ENCODE results near the gene OR13J1. TPM values are rescaled to one million over a fixed set of nuclear protein-coding genes. Genes with fewer than 3 reads are reported as not detected.
A peak's percentile ranks its signal among the peaks of the same experiment; 100 is the strongest.
"Not testable (repeated sequence)": the region's sequence is repeated elsewhere in the genome, so short reads cannot be mapped to it uniquely, and the experiment has no call there.

OR13J1 gene
- total RNA-seq, 1 donor from 2014 or later, result not detected

DNA sequence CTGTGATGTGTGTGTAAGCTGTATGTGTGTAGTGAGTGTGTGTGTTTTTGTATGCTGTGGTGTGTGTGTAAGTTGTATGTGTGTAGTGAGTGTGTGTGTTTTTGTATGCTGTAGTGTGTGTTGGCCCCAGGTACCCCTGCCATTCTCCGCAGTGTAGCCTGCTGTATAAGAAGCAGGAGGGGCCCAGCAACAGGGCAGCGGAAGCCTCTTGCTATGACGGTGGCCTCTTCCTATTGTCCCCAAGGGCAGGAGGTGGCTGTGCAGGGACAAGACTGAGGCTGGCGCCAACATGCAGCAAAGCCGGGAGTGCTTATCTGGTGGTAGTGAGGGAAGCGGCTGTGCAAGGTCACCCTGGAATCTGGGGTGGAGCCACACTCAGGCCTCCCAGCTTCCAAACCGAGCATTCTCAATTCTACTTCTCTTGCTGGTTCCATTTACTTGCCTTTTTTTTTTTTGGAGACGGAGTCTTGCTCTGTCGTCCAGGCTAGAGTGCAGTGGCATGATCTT lies 44.2 kb upstream of the OR13J1 start:
- peak overlapping the region; percentile 60 for H3K27ac ChIP-seq
- ATAC-seq (peak; percentile 77), DNase-seq (peak; percentile 72)
- peaks cover 33% of the 10 kb centered on the region for H3K4me1 ChIP-seq
- intact Hi-C loops (cut with DNase I), result no loop called here
- H3K4me3 ChIP-seq, result no peak overlapping the region
- TF ChIP-seq, protein P1, sequence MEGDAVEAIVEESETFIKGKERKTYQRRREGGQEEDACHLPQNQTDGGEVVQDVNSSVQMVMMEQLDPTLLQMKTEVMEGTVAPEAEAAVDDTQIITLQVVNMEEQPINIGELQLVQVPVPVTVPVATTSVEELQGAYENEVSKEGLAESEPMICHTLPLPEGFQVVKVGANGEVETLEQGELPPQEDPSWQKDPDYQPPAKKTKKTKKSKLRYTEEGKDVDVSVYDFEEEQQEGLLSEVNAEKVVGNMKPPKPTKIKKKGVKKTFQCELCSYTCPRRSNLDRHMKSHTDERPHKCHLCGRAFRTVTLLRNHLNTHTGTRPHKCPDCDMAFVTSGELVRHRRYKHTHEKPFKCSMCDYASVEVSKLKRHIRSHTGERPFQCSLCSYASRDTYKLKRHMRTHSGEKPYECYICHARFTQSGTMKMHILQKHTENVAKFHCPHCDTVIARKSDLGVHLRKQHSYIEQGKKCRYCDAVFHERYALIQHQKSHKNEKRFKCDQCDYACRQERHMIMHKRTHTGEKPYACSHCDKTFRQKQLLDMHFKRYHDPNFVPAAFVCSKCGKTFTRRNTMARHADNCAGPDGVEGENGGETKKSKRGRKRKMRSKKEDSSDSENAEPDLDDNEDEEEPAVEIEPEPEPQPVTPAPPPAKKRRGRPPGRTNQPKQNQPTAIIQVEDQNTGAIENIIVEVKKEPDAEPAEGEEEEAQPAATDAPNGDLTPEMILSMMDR (IDR thresholded peaks at IDR 0.05), result no peak
- H3K9me3 ChIP-seq, result no peaks in the 10 kb centered on the region
- no peaks in the 10 kb centered on the region for H3K36me3 ChIP-seq
- no peaks in the 10 kb centered on the region for H3K27me3 ChIP-seq

DNA sequence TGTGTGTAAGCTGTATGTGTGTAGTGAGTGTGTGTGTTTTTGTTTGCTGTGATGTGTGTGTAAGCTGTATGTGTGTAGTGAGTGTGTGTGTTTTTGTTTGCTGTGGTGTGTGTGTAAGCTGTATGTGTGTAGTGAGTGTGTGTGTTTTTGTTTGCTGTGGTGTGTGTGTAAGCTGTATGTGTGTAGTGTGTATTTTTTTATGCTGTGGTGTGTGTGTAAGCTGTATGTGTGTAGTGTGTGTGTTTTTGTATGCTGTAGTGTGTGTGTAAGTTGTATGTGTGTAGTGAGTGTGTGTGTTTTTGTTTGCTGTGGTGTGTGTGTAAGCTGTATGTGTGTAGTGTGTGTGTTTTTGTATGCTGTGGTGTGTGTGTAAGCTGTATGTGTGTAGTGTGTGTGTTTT lies 43.2 kb upstream of the OR13J1 start:
- H3K9me3 ChIP-seq; DNase-seq; H3K36me3 ChIP-seq; H3K27me3 ChIP-seq; intact Hi-C loops (cut with DNase I); ATAC-seq; H3K4me3 ChIP-seq: not testable (repeated sequence)
- H3K4me1 ChIP-seq, result peaks cover 42% of the 10 kb centered on the region
- peak overlapping the region; percentile 30 for H3K27ac ChIP-seq

DNA sequence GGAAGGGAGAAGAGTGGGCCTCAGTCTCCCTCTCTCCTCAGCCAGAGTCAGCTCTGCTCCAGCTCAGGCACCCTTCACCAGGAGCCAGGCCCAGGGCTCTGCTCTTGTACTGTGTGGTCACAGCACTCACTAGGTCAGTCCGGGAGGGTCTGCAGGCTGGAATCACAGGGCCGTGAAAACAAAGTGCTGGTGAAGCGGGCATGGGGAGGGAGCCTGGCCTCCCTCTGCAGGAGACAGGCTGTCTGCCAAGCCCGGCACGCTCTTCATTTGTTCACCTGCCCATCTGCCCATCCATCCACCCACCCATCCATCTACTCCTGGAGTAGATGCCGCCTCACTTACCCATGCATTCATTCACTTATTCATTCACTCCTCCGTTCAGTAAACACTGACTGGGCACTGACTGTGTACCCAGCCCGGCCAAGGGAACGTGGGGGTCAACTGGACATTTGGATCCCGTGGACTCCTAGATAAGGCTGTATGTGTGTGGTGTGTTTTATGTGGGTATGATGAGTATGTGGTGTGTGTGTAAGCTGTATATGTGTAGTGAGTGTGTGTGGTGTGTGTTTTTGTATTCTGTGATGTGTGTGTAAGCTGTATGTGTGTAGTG lies 42.7 kb upstream of the OR13J1 start:
- Histone ChIP-seq H3K27me3 (no peaks in the 10 kb centered on the region), H3K27ac (peak overlapping the region; percentile 30), H3K36me3 (no peaks in the 10 kb centered on the region), H3K9me3 (no peaks in the 10 kb centered on the region), H3K4me3 (peak overlapping the region; percentile 12), H3K4me1 (peaks cover 48% of the 10 kb centered on the region)
- TF ChIP-seq, protein P1 (IDR thresholded peaks at IDR 0.05), result no peak
- intact Hi-C loops (cut with DNase I), result no loop called here
- ATAC-seq (no peak), DNase-seq (no peak)

DNA sequence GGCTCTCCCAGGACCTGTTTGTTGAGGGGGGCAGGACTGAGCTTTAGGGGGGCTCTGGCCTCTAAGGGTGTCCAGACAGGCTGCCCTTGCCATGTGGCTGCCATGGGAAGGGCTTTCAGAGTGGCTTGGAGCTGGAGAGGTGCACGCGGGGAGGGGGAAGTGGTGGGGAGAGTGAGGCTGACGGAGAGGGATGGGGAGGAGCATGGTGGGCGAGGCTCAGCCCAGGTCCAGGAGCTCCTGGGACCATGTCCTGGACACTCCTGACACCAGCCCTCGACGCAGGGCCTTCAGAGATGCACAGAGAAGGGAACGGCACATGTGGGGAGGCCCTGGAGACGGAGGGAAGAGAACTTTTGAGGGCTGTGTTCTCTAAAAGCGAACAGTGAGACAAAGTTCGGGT lies 41.5 kb upstream of the OR13J1 start:
- ATAC-seq, result no peak
- TF ChIP-seq, protein P1 (IDR thresholded peaks at IDR 0.05), result no peak

DNA sequence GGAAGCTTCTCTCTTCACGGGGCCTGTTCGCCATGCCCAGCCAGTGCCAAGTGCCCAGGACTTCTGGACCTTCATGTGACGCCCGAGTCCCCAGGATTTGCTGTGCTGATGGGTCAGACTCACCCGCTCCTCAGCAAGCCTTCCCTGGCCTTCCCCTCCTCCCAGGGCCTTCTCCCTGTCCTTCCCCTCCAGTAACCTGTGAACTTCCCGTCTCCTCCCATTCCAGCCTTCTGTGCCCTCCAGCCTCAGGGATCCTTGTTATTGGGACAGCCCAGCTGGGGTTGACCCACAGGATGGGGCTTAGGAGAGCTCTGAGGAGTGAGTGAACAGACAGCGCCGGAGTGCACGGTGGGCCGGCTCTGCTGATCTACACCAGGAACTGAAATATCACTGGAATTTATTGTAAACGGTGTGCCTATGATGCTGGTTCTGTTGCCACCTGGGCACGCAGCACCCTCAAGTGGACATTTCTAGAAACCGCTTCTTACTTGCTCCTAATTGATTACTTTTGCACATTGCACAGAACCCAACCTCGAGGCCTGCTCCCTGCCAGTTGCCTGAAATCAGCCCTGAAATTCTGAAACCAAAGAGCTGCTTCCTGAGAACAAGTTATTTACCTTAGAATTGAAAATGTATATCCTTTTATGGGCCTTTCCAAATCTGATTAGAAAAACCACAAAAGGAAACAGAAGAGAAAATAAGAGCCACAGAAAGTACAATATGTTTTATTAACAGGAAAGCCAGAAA lies 40.6 kb upstream of the OR13J1 start:
- Histone ChIP-seq H3K27me3 (no peaks in the 10 kb centered on the region), H3K4me3 (peak overlapping the region; percentile 36), H3K9me3 (no peaks in the 10 kb centered on the region), H3K27ac (peak overlapping the region; percentile 97), H3K4me1 (peaks cover 67% of the 10 kb centered on the region), H3K36me3 (no peaks in the 10 kb centered on the region)
- intact Hi-C loops (cut with DNase I), result no loop called here
- DNase-seq, result peak; percentile 69
- ATAC-seq, result peak; percentile 4
- TF ChIP-seq, protein P1 (IDR thresholded peaks at IDR 0.05), result peak; percentile 54

More for the DNA sequence above, 41.5 kb upstream of the OR13J1 start:
- intact Hi-C loops (cut with DNase I), result no loop called here
- Histone ChIP-seq H3K27me3 (no peaks in the 10 kb centered on the region), H3K4me1 (peaks cover 60% of the 10 kb centered on the region), H3K27ac (peak overlapping the region; percentile 97), H3K36me3 (no peaks in the 10 kb centered on the region), H3K9me3 (no peaks in the 10 kb centered on the region), H3K4me3 (peak overlapping the region; percentile 8)
- no peak for DNase-seq
